GM19372 (cell line): ENCODE measurements around the gene PITX3.
A peak's percentile ranks its signal among the peaks of the same experiment; 100 is the strongest.
"Not testable (repeated sequence)": the region's sequence is repeated elsewhere in the genome, so short reads cannot be mapped to it uniquely, and the experiment has no call there.

Experiments
- ATAC-seq: cut with Tn5 transposase; IDR thresholded peaks from one replicate; pipeline ENCODE4 v1.9.1; 2021; ENCODE audit warnings: mild to moderate bottlenecking, low read depth, moderate library complexity; ENCODE audit not compliant: unreplicated experiment

PITX3 gene

DNA sequence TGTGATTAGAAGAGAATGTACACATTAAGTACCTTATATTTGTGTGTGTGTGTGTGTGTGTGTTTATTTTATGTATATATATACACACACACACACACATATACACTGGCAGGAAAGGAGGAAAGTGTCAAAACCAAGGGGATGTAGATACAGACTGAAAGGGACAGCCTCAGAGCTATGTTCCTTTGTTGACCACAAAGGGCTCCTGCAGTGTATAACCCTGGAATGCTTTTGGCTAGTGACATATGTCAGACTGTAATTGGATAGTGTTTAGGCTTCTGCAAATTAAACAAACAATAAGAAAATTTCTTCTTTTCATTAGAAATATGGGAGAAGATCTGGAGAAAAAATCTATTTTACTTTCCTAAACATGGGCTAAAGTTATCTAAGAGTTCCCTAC lies 19.9 kb upstream of the PITX3 start:
- ATAC-seq, result no peak

DNA sequence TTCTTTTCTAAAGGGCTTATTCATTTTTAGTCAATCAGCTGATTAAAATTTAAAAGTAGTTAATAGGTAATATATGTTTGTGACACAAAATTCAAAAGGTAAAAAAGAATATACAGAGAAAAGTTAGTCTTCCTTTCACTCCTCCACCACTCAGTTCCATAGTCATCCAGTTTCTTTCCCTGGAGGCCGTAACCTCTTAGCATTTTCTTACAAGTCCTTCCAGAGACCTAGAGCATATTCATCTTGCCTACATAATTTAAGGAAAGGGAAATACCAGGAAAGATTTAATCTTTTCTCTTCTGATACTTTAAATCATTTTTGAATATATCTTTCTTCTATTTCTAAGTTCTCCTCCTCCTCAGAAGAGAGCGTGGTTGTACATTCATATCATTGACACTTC lies 14.1 kb upstream of the PITX3 start:
- ATAC-seq, result no peak

DNA sequence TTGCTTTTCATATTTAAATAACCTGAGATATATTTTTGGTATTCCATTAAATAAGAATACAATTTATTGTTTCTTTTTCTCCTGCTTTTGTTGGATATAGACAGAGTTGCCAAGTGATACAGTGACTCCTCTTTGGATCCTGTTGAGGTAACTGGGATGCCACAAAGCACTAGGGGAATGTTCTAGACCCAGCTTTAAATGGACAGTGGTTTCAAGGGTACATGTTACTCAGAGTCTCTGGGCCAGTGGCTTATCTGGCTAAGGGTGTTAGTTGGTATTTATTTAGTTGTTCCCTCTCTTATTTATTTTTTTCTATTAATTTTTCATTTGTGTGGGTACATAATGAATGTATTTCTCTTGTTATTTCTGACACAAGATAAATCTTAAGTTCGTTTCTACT lies 13.1 kb upstream of the PITX3 start:
- no peak for ATAC-seq

DNA sequence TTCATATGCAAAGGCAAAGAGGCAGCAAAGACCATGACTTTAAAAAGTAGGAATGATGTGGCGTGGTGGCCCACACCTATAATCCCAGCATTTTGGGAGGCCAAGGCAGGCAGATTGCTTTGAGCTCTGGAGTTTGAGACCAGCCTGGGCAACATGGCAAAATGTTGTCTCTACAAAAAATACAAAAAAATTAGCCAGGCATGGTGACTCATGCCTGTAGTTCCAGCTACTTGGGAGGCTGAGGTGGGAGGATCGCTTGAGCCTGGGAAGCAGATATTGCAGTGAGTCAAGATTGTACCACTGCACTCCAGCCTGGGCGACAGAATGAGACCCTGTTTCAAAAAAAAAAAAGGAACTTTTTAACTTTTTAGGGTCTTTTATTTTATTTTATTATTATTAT lies 11.2 kb upstream of the PITX3 start:
- ATAC-seq, result not testable (repeated sequence)

DNA sequence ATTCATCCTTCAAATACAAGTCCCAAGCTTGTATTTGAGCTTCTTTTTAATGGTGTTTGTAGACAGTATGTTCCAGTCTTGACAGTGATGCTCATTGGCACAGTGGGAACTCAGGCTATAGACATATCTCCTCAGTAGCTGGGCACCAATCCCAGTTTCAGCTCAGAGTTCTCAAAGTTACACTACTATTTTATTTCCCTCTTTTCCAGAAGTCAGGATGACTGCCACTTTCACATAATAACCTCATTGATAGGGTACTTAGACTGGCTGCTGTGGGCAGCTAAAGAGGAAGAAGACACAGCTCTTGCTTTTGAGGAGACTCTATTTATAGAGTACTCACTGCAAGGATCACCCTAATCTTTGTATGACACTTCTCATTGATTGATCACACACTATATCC lies 6.4 kb upstream of the PITX3 start:
- ATAC-seq, result no peak

DNA sequence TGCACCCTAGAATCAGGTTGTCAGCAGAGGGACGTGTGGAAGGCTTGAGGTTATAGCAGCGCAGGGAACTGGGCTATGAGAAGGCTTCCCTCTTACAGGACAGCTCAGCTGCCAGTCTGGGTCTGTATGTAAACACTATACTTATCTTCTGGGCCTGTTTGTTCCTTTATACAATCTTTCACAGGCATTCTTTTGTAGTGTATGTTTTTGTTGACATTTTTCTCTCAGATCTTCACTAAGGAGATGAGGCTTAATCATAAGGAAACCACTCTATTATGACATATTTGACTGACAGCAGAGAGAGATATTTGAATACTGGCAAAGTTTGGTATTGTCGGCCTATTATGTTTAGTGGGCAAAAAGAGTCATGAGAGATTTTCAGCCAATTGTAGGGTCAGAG lies 4.9 kb upstream of the PITX3 start:
- ATAC-seq, result no peak

DNA sequence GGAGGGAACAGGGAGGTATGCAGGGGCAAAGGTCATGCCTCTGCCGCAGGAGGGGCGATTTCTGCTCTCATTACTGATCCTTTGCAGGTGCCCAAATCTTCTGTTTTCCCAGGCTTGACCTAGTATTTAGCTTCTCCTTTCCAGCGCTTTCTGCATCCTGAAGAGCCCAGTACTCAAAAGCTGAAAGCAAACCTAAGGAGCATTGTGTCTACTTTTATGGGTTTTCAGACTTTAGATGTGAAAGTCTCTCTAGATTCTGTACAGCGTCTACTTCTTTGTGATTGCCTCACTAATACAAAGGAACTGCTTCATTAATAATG lies 4.6 kb upstream of the PITX3 start:
- no peak for ATAC-seq

DNA sequence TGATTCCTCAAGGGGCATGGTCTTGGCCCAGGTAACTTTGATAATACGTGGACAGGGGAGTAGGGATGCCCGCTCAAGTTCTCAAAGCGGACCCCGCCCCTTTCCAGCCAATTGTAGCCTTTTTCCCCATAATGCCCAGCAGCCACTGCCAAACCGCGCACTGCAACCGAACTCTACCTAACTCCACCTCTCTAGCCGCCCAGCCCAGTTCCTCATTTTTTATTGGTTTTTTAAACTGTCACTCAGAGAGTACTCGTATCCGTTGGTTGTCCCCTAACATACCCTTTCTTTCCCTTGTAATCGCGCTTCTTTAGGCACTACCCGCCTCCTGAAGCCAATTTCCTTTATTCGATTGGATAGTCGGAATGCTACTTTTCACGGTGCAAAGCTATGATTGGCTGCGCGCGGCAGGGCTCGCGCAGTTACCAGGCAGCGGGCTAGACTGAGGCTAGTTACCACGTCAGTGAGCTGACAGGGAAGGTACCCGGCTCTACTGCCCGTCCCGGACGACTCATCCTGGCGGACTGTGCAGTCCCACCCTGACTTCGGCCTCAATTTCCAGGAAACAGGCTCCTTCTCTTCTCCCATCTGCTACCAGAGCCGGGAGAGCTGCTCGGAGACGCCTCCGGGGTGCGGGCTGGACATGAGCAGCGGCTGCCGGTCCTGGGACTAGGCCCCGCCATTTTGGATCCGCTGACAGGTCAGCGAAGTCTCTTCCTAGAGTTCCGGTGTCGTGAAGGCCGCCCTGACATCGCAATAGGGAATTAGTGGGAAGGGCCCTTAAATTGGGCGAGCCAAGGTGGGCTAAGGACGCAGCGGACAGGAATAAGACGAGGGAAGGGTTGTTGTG lies 4.0 kb upstream of the PITX3 start, which contains the start of gene GBF1:
Gene GBF1 (plus strand): TSS at position 451 of the 850 bp plus-strand sequence. CDS start 13,407 bp downstream, outside the sequence.
- ATAC-seq, result peak; percentile 84

DNA sequence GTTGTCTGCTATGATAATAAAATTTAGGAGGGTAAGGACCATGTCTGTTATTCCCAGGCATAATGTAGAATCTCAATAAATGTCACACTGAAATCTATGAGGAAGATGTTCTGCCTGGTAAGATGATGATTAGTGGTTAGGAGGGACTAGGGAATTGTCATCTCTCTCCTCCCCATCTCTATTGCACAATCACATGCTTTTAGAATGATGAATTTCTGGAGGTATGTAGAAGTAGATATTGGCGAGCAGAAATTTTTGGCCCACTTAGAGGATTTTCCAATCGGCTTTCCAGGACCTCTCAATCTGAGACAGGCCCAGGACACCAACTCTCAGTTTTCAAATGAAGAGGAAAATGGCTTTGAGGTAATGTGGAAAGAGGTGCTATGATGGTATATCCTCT lies 2.0 kb upstream of the PITX3 start:
- no peak for ATAC-seq

DNA sequence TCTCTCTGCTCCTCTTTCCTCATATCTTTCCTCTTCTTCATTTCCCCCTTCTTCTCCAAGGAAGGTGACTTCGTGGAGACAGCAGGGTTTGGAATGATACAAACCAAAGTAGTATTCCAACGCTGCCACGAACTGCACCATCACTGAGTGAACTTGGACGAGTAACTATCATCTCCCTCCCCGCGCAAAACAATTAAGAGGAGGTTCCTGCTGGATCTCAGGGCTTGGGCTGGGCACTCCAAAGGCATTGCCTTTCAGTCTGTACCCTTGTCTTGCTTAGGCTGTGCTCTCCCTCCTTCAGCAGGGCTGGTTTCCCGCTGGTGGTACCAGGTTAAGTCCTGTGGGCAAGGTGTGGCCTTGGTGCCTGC lies 790 bp upstream of the PITX3 start:
- ATAC-seq, result no peak

DNA sequence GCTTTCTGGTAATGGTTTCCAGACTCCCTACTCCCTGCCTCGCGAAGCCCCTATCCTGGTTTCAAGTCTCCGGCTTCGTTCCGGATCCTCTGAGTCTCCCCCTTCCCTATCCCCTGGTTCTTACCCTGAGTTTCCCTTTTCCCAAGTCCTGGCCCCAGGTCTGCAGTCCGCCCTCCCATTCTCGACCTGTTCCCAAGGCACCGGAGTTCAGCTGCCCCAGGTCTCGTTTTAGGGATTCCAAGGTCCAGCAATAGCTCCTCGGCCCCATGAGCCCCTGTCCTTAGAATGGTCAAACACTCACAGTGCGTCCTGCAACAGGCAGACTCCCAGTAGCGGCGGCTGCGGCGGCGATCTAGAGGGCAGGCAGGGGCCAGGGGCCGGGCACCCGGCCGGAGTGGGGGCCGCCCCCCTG lies 274 bp downstream of the PITX3 start:
- no peak for ATAC-seq

DNA sequence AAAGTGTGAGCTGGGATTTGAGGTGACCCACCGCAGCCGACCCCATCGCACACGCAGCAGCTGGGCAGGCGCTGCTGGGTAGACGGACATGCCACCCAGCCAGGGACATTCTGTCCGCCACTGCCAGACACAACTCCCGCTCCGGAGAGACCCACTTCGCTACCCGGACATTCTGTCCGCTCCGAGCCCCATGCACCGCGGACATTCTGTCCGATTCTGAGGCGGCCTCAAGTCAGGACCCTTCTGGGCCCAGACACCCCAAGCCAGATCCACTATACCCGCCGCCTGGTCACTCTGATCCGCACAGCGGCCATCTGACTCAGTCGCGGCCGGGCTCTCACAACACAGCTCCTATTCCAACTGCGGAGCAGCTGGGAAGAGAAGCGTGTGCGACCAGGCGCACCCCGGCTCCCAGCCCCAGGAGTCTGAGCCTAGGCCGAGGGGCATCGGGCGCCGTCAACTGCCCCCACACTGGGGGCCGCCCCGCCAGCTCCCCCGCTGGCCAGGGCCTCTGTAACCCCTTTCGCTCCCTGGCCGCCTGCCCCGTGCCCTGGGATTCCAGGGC lies 763 bp downstream of the PITX3 start:
- ATAC-seq, result no peak

DNA sequence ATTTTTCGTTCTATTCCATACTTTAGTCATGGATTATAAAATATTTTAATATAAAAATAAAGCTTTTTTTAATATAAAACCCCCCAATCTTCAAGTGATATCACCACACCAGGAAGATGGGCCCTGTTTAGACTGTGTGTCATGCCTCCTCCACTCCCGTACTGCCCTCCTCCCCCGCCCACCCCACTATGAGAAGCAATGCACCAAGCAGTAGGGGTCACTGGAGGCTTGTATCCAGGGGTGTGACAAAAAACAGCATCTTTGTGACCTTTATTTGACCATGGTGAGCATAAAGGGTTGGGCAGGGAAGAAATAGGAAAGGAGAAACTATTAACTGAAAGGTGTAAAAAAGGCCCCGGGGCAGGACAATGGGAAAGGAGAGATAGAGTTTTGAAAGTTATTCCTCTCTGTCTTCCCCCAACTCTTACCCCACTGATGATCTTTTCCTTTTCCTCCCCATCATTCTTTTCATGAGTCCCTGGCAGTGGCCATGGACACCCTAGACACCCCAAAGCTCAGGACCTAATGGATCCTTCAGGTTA lies 3.5 kb downstream of the PITX3 start:
- no peak for ATAC-seq

DNA sequence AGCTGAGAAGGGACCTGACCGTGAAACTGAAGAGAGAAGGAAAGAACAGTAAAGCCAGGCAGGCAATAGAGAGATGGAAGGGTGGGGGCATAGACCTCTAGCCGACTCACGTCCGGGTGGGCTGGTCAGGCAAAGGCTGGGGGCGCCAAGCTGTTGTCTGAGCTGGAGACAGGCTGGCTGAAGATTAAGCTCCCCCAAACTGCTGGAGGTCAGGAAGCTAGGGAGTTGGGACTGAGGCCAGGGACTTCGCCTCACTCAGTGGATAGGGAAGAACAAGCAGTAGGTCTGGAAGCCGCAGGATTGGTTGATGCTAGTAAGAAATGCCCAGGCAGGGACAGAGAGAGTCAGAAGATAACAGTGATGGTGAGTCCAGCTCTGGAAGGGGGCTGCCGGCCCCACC lies 5.3 kb downstream of the PITX3 start:
- no peak for ATAC-seq

DNA sequence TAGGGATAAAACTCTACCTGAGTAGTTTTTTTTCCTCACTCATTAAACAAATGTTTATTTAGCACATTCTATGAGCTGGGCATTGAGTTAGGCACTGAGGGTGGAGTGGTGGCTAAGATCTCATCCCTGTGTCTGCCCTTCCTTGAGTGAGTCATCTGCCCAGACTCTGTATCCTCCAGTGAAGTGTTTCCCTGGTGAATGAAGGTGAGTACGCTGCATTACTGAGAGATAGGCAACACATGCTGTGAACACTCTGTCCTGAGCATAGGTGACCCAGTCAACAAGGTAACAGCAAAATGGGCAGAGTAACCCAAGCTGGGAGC lies 5.8 kb downstream of the PITX3 start:
- ATAC-seq, result no peak

DNA sequence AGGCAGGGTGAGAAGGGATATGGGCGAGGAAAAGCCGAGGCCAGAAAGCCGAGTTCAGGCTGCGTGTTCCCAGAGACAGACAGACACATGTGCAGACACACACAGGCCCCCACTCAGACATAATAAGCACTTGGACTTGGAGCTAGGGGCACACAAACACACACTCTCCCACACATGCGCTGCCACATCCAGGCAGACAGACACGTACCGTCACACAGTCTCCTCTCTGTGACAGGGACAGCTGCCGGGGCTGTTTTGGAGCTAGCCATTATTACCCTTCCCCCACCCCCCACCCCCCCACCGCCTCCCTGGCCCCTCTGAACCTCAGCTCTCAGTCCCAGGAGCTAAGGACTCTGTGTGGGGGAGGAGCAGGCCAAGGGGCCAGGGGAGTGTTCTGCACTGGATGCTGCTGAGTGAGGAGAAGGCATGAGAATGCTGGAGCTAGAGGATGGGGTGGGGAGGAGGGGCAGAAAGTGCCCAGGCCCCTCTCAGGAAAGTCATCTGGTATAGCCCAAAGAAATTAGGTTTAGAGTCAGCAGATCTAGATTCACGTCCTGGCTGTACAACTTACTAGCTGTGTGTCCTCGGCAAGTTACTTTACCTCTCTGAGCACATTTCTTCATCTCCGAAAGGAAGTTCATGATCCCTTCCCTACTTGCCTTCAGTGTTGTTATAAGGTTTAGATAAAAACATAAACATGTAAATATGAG lies 6.3 kb downstream of the PITX3 start:
- no peak for ATAC-seq

DNA sequence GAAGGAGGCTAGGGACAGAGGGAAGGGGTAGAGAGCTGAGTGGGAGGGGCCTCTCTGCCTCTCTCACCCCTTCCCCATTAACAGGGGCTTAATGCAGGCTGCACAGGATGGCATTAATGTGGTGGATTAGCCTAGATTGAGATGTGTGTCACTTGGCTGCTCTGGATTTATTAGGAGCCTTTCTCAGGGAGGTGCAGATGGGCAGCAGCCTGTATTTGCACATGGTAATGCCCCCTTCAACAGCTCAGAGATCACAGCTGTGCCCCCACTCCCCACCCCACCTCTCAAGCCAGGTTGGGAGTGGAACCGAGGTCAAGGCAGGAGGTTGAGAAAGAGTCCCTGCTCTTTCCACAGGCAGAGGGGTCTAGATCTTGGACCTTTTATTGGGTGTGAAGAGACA lies 7.3 kb downstream of the PITX3 start:
- no peak for ATAC-seq

DNA sequence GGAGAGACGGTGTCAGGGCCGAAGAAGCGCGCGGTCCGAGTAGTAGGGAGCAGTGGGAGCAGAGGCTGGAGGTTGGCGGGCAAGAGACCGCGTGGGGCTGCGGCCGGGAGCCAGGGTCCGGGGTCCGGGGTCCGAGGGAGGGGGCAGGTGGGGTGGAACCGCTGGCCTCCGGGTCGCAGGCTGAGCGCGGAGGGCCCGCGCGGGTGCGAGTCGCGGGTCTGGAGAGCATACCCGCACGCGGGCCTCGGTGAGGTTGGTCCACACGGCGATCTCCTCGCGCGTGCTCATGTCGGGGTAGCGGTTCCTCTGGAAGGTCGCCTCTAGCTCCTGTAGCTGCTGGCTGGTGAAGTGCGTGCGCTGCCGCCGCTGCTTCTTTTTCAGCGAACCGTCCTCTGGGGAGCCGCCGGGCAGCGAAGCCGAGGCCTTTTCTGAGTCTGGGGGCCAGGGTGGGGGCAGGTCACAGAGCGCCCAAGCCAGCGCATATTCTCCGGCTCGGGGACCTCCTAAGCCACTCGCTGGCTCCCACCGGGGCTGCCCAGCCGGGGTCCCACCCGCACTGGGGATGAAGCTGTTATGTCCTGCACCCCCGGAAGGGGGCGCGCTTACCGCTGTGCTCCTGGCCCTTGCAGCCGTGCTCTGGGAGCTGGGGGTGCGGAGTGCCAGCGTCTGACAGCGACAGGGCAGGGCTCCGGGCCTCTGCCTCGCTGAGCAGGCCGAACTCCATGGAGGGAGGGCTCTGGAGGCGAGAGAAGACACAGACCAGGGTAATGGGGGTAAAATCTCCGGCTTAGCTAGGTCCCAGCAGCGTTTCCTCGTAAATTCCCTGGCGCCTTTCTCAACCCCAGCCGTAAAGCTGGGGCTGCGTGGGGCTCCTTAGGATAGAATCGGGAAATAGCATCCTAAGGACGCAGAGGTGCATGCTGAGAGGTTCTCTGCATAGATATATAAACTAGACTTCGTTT lies 9.7 kb downstream of the PITX3 start:
- ATAC-seq, result no peak

DNA sequence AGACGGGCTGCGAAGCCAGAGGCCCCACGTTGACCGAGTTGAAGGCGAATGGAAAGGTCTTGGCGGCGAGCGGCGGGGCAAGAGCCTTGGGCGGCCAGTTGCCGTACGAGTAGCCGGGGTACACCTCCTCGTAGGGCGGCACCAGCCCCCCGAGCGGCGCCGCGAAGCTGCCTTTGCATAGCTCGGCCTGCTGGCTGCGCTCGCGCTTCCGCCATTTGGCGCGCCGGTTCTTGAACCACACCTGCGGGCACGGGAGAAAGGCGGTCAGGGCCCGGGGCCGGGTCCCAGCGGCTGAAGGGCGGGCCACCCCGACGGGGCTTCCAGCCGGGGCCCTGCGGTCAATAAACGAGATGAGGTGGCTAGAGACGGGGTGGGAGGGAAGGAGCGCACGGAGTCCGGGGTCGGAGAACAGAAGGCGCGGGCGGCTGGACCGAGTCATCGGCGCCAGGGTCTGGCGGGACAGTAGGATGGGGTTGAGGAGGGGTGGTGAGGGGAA lies 10.4 kb downstream of the PITX3 start:
- ATAC-seq, result no peak

DNA sequence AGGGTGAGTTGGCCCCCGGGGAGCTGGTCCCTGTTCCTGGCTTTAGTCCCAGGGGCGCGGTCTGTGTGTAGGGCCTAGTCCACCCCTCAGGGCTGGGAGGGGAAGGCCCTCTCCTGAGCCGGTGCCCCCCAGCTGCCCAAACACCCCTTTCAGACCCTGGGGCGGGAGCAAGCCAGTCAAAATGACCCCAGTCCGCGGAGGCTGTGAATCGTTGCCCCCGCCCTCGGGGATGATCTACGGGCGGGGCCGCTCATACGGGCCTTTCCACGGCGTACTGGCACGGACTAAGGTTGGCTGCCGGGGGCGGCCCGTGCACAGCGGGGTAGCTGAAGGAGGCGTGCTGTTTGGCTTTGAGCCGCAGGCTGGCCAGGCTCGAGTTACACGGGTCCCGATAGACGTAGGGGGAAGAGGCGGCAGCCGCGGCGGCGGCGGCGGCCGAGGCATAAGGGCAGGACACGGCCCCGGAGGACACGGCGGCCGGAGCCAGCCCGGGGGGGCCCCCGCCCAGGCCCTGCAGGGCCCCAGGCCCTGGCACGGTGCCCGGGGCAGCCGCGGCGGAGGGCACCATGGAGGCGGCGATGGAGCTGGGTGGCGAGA lies 10.9 kb downstream of the PITX3 start:
- ATAC-seq, result no peak
